Right renal pelvis (tissue), 4 donors: ENCODE data around the gene GRIN2C. TPM values are rescaled to one million over a fixed set of nuclear protein-coding genes. Genes with fewer than 3 reads are reported as not detected.

Experiments
- DNase-seq, 4 donors: peaks; one replicate each; pipeline ENCODE4 v3.0.0-alpha.2; 2013; ENCODE audit warnings: low read depth in 4 of 4, low spot score in 3 of 4, missing footprints in 1 of 4
- polyA plus RNA-seq, 4 donors: library from polyadenylated mRNA; unstranded; fragments of 120-200 nt; gene quantifications; one replicate each; pipeline ENCODE4 v1.2.1, GENCODE V29; 2013; ENCODE audit not compliant: insufficient read length in 4 of 4

Gene GRIN2C
- polyA plus RNA-seq, 4 donors = 0.13 to 0.28 (median 0.22) TPM

DNA sequence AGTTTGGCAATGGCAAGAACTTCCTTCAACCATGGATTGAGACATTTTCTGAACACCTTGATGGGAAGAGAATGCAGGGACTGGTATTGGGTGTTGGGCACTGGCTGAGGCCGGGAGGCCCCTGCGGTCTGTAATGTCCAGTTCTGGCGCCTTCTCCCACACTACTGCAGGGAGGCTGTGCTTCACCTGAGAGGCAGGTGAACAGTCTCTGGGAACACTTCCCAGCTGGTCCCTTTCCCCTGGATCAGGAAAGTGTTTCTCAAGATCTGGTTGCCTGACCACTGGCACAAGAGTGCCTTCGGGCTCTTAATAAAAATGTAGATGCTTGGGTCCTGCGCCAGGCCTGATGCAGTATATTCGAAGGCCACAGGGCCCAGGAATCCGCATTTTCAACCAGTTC is 55.0 kb downstream of the GRIN2C start:
- no peak for DNase-seq

GRCh38 chr17:74803971-74804370 is 55.7 kb downstream of the GRIN2C start:
- DNase-seq = no peak

GRCh38 chr17:74803388-74803930 is 56.2 kb downstream of the GRIN2C start:
- DNase-seq = no peak

DNA sequence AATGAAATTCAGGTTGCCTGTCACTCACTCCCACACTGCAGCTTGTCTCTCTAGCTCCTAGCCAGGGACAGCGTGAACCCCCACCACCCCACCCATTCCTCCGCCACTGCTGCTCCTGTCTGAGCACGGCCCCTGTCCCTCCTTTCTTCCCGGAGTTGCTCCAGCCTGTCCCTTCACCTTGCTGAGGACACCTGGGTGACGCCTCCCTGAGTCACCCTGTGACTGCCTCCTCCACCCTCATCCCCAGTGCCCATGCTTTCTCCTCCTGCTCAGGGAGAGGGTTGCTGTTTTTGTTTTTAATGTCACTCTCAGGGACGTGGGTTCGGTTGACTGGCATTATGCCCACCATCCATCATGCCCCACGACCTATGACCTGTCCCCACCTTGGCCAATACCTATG is 57.8 kb downstream of the GRIN2C start:
- no peak for DNase-seq

GRCh38 chr17:74800531-74800930 is 59.2 kb downstream of the GRIN2C start:
- DNase-seq = no peak

DNA sequence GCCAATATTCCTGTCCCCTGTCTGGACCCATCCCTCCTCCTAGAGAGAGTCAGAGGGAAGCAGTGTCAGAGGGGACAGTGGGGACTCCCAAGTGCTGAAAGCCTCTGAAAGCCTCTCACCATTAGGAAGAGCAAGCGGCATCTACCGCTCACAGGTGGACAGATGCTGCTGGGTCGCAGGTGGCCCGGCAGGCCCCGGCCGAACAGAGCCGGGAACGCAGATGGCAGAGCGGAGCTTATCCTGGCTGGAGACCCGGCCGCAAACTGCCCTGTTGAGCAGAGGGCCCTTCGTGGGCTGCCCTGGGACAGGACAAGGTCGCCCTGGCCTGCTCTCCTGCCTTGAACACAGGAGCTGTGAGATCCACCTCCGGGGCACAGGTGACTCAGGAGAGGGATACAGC is 60.6 kb downstream of the GRIN2C start:
- DNase-seq = no peak

- DNase-seq = no peak
Observed at GRCh38 chr17:74798239-74798707, 61.4 kb downstream of the GRIN2C start.

DNA sequence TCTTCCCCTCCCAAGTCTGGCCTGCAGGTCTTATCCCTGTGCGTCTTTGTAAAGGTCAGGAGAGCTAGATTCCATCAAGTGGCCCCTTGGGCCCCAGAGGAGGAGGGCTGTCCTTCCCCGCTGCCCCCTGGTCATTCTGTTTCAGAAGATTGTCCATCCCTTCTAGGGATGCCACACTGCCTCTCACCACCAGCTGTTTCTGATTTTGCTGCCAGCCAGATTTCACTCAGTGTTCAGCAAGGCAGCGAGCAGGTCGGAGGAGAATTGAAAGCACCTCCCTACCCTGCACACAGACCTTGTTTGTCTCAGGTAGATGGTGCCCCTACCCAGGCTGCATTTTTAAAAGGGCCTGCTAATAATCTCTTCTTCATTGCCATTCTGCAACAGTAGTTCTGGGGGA is 61.9 kb downstream of the GRIN2C start:
- DNase-seq = no peak

GRCh38 chr17:74796866-74797265 is 62.8 kb downstream of the GRIN2C start:
- no peak for DNase-seq

DNA sequence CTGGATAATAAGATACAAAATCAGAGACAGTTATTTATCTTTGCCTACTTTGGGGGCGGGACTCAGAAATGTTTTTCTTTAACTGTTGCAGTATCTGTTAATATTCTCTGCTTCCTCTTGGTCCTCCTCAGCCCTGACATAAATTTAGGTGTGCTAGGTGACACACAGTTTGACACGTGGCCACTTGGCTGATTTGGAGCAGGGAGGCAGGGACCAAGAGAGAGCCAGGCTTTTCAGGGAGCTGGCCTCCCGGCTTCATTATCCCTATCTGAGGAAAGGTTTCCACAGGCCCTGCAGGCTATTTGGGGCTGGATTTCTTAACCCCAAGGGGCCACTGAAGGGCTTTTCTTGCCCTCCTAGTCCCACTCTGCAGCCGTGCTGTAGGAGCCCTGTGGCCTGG is 63.5 kb downstream of the GRIN2C start:
- DNase-seq = no peak

DNA sequence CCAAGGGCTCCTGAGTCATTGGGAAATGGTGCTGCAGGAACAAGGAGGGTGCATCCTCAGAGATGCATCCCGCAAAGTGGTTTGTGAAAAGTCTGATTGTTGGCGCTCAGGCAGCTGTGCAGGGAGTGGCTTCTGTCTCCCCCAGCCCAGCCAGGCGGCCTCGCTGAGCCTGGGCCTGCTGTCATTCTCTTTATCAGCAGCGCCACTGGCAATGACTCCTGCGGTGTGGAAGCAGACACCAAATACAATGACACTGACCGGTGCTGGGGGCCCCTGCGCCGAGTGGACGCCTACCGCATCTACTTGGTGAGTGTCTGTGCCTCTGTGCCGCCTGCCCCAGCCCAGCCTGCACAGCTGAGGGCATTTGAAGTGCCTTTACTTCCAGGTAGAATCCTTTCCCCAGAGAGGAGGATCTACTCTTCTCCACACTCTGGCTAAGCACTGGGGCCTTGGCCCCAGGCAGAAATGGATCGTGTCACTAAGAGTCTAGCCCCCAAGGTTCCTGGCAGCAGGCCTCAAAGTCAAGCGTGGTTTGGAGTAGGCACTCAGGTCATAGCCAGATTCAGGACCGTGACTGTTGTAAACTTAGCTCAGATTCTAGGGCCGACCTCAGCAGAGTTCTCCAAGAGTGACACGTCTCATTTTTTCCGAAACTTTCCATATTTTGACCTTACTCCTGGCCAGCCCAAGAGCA is 64.2 kb downstream of the GRIN2C start:
- no peak for DNase-seq

- DNase-seq = no peak
Observed at GRCh38 chr17:74792586-74793105, 67.0 kb downstream of the GRIN2C start.

Other genes with a start within 250 kb of the GRIN2C start
- gene CD300E, start 236.1 kb downstream of the GRIN2C start, polyA plus RNA-seq = under 1 TPM; 0.10 to 0.23 (median 0.22) TPM
- gene CD300LF, start 147.0 kb downstream of the GRIN2C start, polyA plus RNA-seq = under 1 TPM; 0.16 to 0.50 (median 0.27) TPM
- 1 to 10 TPM; 4.0 to 6.0 (median 5.4) TPM for gene RAB37, start 122.6 kb downstream of the GRIN2C start, polyA plus RNA-seq
- 100 to 1,000 TPM; 165 to 210 (median 175) TPM for gene NHERF1, start 111.3 kb downstream of the GRIN2C start, polyA plus RNA-seq
- gene NAT9, start 83.5 kb downstream of the GRIN2C start, polyA plus RNA-seq = 10 to 100 TPM; 41.6 to 47.2 (median 43.9) TPM
- 1 to 10 TPM; 6.6 to 9.8 (median 7.5) TPM for gene FDXR, start 13.1 kb upstream of the GRIN2C start, polyA plus RNA-seq
- under 1 TPM; 0.26 to 0.67 (median 0.45) TPM for gene FADS6, start 33.7 kb upstream of the GRIN2C start, polyA plus RNA-seq
- under 1 TPM; 0.69 to 0.91 (median 0.74) TPM for gene USH1G, start 63.4 kb upstream of the GRIN2C start, polyA plus RNA-seq
- under 1 TPM in 2 of 4 donors, not detected in 2; 0.03 to 0.10 TPM for gene OTOP2, start 64.4 kb upstream of the GRIN2C start, polyA plus RNA-seq
- gene OTOP3, start 76.0 kb upstream of the GRIN2C start, polyA plus RNA-seq = not detected
- 10 to 100 TPM; 12.6 to 16.3 (median 14.7) TPM for gene HID1, start 112.9 kb upstream of the GRIN2C start, polyA plus RNA-seq
- gene CDR2L, start 127.7 kb upstream of the GRIN2C start, polyA plus RNA-seq = 10 to 100 TPM in 1 of 4 donors, 1 to 10 TPM in 3; 8.5 to 11.2 (median 8.8) TPM
- 10 to 100 TPM; 26.4 to 29.6 (median 27.7) TPM for gene MRPL58, start 152.8 kb upstream of the GRIN2C start, polyA plus RNA-seq
- 100 to 1,000 TPM; 323 to 364 (median 341) TPM for gene ATP5PD, start 187.1 kb upstream of the GRIN2C start, polyA plus RNA-seq
- gene KCTD2, start 187.3 kb upstream of the GRIN2C start, polyA plus RNA-seq = 10 to 100 TPM; 32.8 to 35.4 (median 33.8) TPM
- gene SLC16A5, start 228.1 kb upstream of the GRIN2C start, polyA plus RNA-seq = 10 to 100 TPM; 24.1 to 32.3 (median 27.8) TPM